C4-2B (cell line): ENCODE measurements around the gene FZD2.
A peak's percentile ranks its signal among the peaks of the same experiment; 100 is the strongest.
"Not testable (repeated sequence)": the region's sequence is repeated elsewhere in the genome, so short reads cannot be mapped to it uniquely, and the experiment has no call there.

Experiments used
- H3K27ac ChIP-seq: fragments of 450-650 bp; 2 replicates; pipeline ENCODE4 v1.5.1; 2017
- CTCF ChIP-seq: fragments of 450-650 bp; conservative IDR thresholded peaks from 2 replicates; pipeline ENCODE4 v1.5.1; 2017; ENCODE audit warnings: mild to moderate bottlenecking
- ZFX ChIP-seq: fragments of 450-650 bp; IDR thresholded peaks from 2 replicates; pipeline ENCODE4 v1.6.1; 2017

Gene FZD2

GRCh38 chr17:44558334-44558709 is 1.0 kb downstream of the FZD2 start:
- TF ChIP-seq CTCF (no peak), ZFX (no peak)
- no peak overlapping the region for H3K27ac ChIP-seq

- TF ChIP-seq ZFX: no peak
- TF ChIP-seq CTCF: no peak
- H3K27ac ChIP-seq: no peak overlapping the region
Observed at GRCh38 chr17:44558710-44559633, 1.7 kb downstream of the FZD2 start.

GRCh38 chr17:44559634-44560554 is 2.6 kb downstream of the FZD2 start:
- TF ChIP-seq ZFX (no peak), CTCF (no peak)
- no peak overlapping the region for H3K27ac ChIP-seq

GRCh38 chr17:44561237-44561623 is 3.9 kb downstream of the FZD2 start:
- no peak overlapping the region for H3K27ac ChIP-seq
- TF ChIP-seq CTCF (no peak), ZFX (no peak)

- H3K27ac ChIP-seq: no peak overlapping the region
- TF ChIP-seq CTCF (no peak), ZFX (no peak)
Observed at GRCh38 chr17:44564429-44564828, 7.1 kb downstream of the FZD2 start.

GRCh38 chr17:44565866-44566443 is 8.7 kb downstream of the FZD2 start:
- H3K27ac ChIP-seq: no peak overlapping the region
- no peak for TF ChIP-seq ZFX
- TF ChIP-seq CTCF: peak; percentile 54

GRCh38 chr17:44568311-44568944 is 11.1 kb downstream of the FZD2 start:
- not testable (repeated sequence) for H3K27ac ChIP-seq
